NCI-H345 (cell line): ENCODE data around the gene NOL4.
A peak's percentile ranks its signal among the peaks of the same experiment; 100 is the strongest.
"Not testable (repeated sequence)": the region's sequence is repeated elsewhere in the genome, so short reads cannot be mapped to it uniquely, and the experiment has no call there.

Source experiments
- DNase-seq: peaks from one replicate; lab custom pipeline; 2025; lab: John Stamatoyannopoulos, UW

NOL4 gene

GRCh38 chr18:34224423-34225217, at the start of gene NOL4:
Gene NOL4, minus strand, starts transcription at chr18:34224913. Its CDS starts 1,660 bp downstream, at chr18:34223253.
- peak; percentile 97 for DNase-seq

GRCh38 chr18:34266029-34266428, 41.3 kb upstream of the NOL4 start:
- not testable (repeated sequence) for DNase-seq

GRCh38 chr18:34261865-34262780, 37.4 kb upstream of the NOL4 start:
- no peak for DNase-seq

GRCh38 chr18:34258176-34258575, 33.5 kb upstream of the NOL4 start:
- no peak for DNase-seq

- DNase-seq: no peak
These were observed 27.2 kb upstream of the NOL4 start for GRCh38 chr18:34251919-34252318.

- DNase-seq: no peak
These were observed 24.0 kb upstream of the NOL4 start for GRCh38 chr18:34248727-34249126.

- DNase-seq: no peak
These were observed 18.0 kb upstream of the NOL4 start for GRCh38 chr18:34242739-34243138.

GRCh38 chr18:34233781-34234388, 9.2 kb upstream of the NOL4 start:
- DNase-seq: not testable (repeated sequence)

GRCh38 chr18:34225218-34225553, 473 bp upstream of the NOL4 start:
- no peak for DNase-seq

GRCh38 chr18:34223893-34224422, 755 bp downstream of the NOL4 start:
- DNase-seq: no peak

GRCh38 chr18:34223164-34223892, 1.4 kb downstream of the NOL4 start:
- peak; percentile 56 for DNase-seq

GRCh38 chr18:34222307-34223163, 2.2 kb downstream of the NOL4 start:
- peak; percentile 62 for DNase-seq

- peak; percentile 71 for DNase-seq
These were observed 2.8 kb downstream of the NOL4 start for GRCh38 chr18:34221971-34222306.

- no peak for DNase-seq
These were observed 4.5 kb downstream of the NOL4 start for GRCh38 chr18:34220081-34220815.

- DNase-seq: no peak
These were observed 5.1 kb downstream of the NOL4 start for GRCh38 chr18:34219651-34220050.

GRCh38 chr18:34212511-34212910, 12.2 kb downstream of the NOL4 start:
- no peak for DNase-seq

- no peak for DNase-seq
These were observed 17.3 kb downstream of the NOL4 start for GRCh38 chr18:34207344-34207851.

GRCh38 chr18:34203866-34204265, 20.8 kb downstream of the NOL4 start:
- DNase-seq: no peak

- no peak for DNase-seq
These were observed 28.5 kb downstream of the NOL4 start for GRCh38 chr18:34196256-34196655.

GRCh38 chr18:34194239-34194638, 30.5 kb downstream of the NOL4 start:
- DNase-seq: no peak
